Fibroblast of mammary gland (primary cell): ENCODE data around the gene ACAD10.

Experiments
- DNase-seq: peaks from one replicate; pipeline ENCODE4 v3.0.0-alpha.2; 2010; ENCODE audit warnings: low read depth
- H3K4me3 ChIP-seq: 2 replicates; pipeline ENCODE4 v1.5.1; 2011; ENCODE audit warnings: low read depth, mild to moderate bottlenecking, low read length, moderate library complexity; ENCODE audit not compliant: control insufficient read depth
- CTCF ChIP-seq: conservative IDR thresholded peaks from 2 replicates; pipeline ENCODE4 v1.5.1; 2011; ENCODE audit warnings: low read depth, low read length, inconsistent platforms; ENCODE audit not compliant: control insufficient read depth, insufficient read depth

Gene ACAD10

GRCh38 chr12:111791507-111791906, 105.7 kb downstream of the ACAD10 start:
- no peak for DNase-seq
- TF ChIP-seq CTCF, result no peak

GRCh38 chr12:111792155-111792855, 106.5 kb downstream of the ACAD10 start:
- TF ChIP-seq CTCF, result no peak
- H3K4me3 ChIP-seq, result no peak overlapping the region
- peak; percentile 77 for DNase-seq

More at GRCh38 chr12:111791507-111791906, 105.7 kb downstream of the ACAD10 start:
- H3K4me3 ChIP-seq, result no peak overlapping the region

- DNase-seq, result no peak
- H3K4me3 ChIP-seq, result no peak overlapping the region
- no peak for TF ChIP-seq CTCF
Measured at GRCh38 chr12:111792856-111793235, 107.0 kb downstream of the ACAD10 start.

- H3K4me3 ChIP-seq, result no peak overlapping the region
- DNase-seq, result no peak
- no peak for TF ChIP-seq CTCF
Measured at GRCh38 chr12:111798182-111798581, 112.3 kb downstream of the ACAD10 start.

- DNase-seq, result no peak
- TF ChIP-seq CTCF, result no peak
- H3K4me3 ChIP-seq, result no peak overlapping the region
Measured at GRCh38 chr12:111799758-111800157, 113.9 kb downstream of the ACAD10 start.

- DNase-seq, result no peak
- no peak overlapping the region for H3K4me3 ChIP-seq
- no peak for TF ChIP-seq CTCF
Measured at GRCh38 chr12:111803038-111803626, 117.3 kb downstream of the ACAD10 start.
